NB4 (cell line): Measurements from ENCODE around the gene IMP4.

Experiments used
- DNase-seq: peaks from one replicate; pipeline ENCODE4 v3.0.0; 2010; ENCODE audit warnings: low read depth
- H3K4me3 ChIP-seq: one replicate; pipeline ENCODE4 v1.5.1; 2011; ENCODE audit warnings: mild to moderate bottlenecking, low read depth, low read length, moderate library complexity
- CTCF ChIP-seq: IDR thresholded peaks from one replicate; pipeline ENCODE4 v1.5.1; 2012; ENCODE audit warnings: low read depth, low read length
- MYC ChIP-seq: IDR thresholded peaks from 2 replicates; pipeline ENCODE4 v1.6.1; 2011; ENCODE audit warnings: low read depth, low read length
- POLR2A ChIP-seq: IDR thresholded peaks from 2 replicates; pipeline ENCODE4 v1.6.1; 2011; ENCODE audit warnings: mild to moderate bottlenecking; ENCODE audit not compliant: insufficient read length; ENCODE audit errors: extremely low read depth
- TF ChIP-seq, protein P1 (sequence below): IDR thresholded peaks from 2 replicates; pipeline ENCODE4 v1.6.1; 2011; ENCODE audit warnings: low read depth, low read length

IMP4 gene

GRCh38 chr2:130351711-130352110 lies 9.0 kb downstream of the IMP4 start:
- DNase-seq: no peak
- no peak overlapping the region for H3K4me3 ChIP-seq
- TF ChIP-seq MYC (no peak), POLR2A (no peak), CTCF (no peak)
- TF ChIP-seq, protein P1, sequence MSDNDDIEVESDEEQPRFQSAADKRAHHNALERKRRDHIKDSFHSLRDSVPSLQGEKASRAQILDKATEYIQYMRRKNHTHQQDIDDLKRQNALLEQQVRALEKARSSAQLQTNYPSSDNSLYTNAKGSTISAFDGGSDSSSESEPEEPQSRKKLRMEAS: no peak

DNA sequence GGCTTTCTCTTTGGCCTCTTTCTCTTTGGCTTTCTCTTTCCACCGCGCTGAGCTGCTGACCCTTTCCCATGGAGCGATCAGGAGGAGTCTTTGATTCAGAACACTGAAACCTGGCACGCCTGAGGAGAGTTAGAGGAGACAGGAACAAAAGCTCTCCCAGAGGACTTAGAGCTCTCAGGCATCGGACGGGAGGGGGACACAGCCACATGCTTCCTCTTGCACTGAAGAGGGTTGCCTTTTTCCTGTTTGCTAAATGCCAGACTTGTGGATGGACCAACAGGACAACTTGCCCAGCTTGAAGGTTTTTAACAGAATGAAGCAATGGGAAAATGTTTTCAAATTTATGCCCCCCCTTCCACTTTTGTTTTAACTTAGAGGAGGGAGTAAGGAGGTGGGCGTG lies 9.5 kb downstream of the IMP4 start:
- TF ChIP-seq, protein P1: no peak
- no peak for TF ChIP-seq MYC
- TF ChIP-seq CTCF: no peak
- TF ChIP-seq POLR2A: no peak
- no peak overlapping the region for H3K4me3 ChIP-seq
- peak; percentile 48 for DNase-seq

GRCh38 chr2:130353291-130354138 lies 10.8 kb downstream of the IMP4 start:
- DNase-seq: no peak
- TF ChIP-seq MYC: no peak
- H3K4me3 ChIP-seq: no peak overlapping the region

DNA sequence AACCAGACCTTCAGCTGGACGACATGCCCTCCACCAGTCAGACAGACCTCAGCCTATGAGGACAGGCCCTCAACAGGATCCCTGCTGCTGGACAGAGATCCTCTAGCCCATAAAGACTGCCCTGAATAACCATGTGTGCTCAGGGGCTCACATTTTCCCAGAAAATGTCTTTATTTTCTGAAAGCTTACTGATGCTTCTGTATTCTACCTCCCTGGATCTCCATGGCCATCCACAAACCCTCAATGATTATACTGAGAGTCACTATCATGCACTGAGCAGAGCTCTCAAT lies 11.4 kb downstream of the IMP4 start:
- H3K4me3 ChIP-seq: no peak overlapping the region
- no peak for DNase-seq

DNA sequence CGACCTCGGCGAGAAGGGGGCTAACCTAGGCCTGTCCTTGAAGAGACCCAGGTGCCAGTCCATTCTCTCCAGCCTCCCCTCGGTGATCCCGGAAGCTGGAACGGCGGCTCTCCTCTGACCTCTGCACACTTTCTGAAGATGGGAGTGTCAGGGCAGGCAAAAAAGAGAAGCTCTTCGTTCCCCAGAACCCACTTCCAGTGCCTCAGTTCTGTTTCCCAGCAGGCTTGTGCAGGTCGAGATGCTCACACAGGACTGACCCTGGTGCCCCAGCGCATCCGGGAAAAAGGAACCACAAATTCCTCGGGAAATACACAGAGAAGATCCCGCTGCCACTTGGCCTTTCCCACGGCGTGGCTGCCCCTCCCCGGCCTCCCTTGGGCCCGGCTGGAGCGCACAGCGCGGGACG lies 12.5 kb downstream of the IMP4 start:
- no peak overlapping the region for H3K4me3 ChIP-seq
- no peak for DNase-seq
- TF ChIP-seq MYC (no peak), CTCF (no peak), POLR2A (no peak)
- TF ChIP-seq, protein P1: no peak

More for the DNA sequence above, 11.4 kb downstream of the IMP4 start:
- TF ChIP-seq MYC (no peak), POLR2A (no peak), CTCF (no peak)
- TF ChIP-seq, protein P1: no peak

DNA sequence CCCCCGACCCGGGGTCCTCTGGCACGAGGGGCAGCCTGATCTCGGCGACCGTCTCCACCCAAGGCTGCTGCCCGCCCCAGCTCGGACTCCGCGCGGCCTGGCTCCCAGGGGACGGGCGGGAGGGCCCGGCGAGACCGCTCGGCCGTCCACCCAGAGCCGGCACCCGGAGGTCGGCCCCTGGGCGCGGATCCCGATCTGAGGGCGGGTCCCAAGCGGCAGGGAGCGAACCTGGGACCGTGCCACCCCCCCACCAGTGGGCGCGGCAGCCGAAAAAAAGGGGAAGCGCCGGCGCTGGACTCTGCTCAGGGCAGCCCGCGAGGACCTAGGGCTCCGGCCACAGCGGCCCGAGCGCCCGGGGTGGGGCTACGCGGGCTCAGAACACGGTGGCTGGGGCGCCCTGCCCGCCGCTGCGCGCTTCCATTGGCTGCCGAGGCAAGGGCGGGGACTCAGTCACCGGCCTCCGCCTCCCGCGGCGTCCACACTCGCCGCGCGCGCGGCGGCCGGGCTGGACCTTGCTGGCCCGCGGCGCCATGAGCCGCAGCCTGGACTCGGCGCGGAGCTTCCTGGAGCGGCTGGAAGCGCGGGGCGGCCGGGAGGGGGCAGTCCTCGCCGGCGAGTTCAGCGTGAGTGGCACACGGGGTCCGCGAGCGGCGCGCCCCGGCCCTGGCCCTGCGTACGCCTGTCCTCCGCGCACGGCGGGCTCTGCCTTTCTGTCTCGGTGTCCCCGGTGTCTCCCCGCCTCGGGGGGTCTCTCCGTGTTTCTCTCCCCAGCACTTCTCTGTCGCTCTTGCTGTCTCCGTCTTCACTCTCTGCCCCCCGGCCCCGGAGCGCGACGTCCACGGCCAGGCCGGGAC lies 13.1 kb downstream of the IMP4 start, which contains the start of gene PTPN18:
Gene PTPN18 (plus strand): TSS at position 479 of the 854 bp plus-strand sequence. CDS start 52 bp downstream, at position 531.
- DNase-seq: peak; percentile 83
- peak; percentile 8; the same call in 1 of the 2 replicates for TF ChIP-seq MYC
- peak; percentile 88 for TF ChIP-seq POLR2A
- no peak for TF ChIP-seq CTCF
- TF ChIP-seq, protein P1: no peak
- H3K4me3 ChIP-seq: peak within 1 kb of the TSS; percentile 66
